DMS79 treated with DMSO at 0.1 percent for 48 hours (cell line): ENCODE measurements around the gene PUS1.
"Not testable (repeated sequence)": the region's sequence is repeated elsewhere in the genome, so short reads cannot be mapped to it uniquely, and the experiment has no call there.

Experiments used
- DNase-seq: peaks from one replicate; lab custom pipeline; 2025; lab: John Stamatoyannopoulos, UW

PUS1 gene

GRCh38 chr12:131959641-131960589 is 30.8 kb downstream of the PUS1 start:
- no peak for DNase-seq

GRCh38 chr12:131960590-131961325 is 31.7 kb downstream of the PUS1 start:
- not testable (repeated sequence) for DNase-seq

- DNase-seq: not testable (repeated sequence)
Measured at GRCh38 chr12:131961328-131961727, 32.3 kb downstream of the PUS1 start.

GRCh38 chr12:131962069-131962468 is 33.0 kb downstream of the PUS1 start:
- DNase-seq: no peak

- no peak for DNase-seq
Measured at GRCh38 chr12:131963381-131963780, 34.3 kb downstream of the PUS1 start.

DNA sequence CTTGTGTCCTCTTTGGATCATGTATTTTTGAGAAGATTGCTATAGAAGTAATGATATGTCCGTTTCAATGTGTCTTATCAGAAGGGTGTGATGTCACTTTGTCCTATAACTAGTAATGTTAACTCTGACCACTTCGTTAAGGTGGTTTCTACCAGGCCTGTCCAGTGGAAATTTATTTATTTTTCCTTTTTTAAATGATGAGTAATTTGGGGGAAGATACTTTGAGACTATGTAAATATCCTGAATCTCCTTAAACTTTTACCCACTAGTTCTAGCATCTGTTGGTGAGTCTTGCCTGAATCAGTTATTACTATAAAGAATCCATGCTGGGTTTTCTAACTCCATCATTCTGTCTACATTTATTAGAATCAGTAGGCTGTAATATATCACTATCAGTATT is 36.0 kb downstream of the PUS1 start:
- DNase-seq: no peak

- DNase-seq: no peak
Measured at GRCh38 chr12:131971226-131971625, 42.1 kb downstream of the PUS1 start.

DNA sequence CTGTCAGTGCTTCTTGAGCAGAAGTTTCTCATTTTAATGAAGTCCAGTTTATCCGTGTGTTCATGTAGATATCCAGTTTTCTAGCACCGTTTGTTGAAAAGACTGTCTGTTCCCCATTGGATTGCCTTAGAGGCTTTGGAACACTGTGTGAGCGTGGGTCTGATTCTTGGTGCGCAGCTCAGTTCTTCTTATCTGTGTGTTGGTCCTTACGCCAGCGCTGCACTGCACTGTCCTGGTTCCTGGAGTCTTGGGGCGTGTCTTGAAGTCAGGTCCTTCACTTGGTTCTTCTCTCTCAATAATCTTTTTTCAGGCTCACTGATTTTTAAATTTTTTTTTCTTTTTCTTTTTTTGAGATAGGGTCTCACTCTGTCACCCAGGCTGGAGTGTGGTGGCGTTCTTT is 46.2 kb downstream of the PUS1 start:
- no peak for DNase-seq

GRCh38 chr12:131979606-131980005 is 50.5 kb downstream of the PUS1 start:
- no peak for DNase-seq

- DNase-seq: no peak
Measured at GRCh38 chr12:131980263-131980662, 51.2 kb downstream of the PUS1 start.

- DNase-seq: no peak
Measured at GRCh38 chr12:131981388-131981787, 52.3 kb downstream of the PUS1 start.

DNA sequence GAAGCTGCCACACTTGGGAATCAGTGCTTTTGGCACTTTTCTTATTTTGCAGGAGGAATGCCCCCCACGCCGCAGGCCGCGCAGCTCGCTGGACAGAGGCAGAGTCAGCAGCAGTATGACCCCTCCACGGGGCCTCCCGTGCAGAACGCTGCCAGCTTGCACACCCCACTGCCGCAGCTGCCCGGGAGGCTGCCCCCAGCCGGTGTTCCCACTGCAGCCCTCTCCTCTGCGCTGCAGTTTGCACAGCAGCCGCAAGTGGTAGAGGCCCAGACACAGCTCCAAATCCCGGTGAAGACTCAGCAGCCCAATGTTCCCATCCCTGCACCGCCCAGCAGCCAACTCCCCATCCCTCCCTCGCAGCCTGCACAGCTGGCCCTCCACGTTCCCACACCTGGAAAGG is 53.0 kb downstream of the PUS1 start:
- no peak for DNase-seq

GRCh38 chr12:131983026-131983425 is 54.0 kb downstream of the PUS1 start:
- no peak for DNase-seq

DNA sequence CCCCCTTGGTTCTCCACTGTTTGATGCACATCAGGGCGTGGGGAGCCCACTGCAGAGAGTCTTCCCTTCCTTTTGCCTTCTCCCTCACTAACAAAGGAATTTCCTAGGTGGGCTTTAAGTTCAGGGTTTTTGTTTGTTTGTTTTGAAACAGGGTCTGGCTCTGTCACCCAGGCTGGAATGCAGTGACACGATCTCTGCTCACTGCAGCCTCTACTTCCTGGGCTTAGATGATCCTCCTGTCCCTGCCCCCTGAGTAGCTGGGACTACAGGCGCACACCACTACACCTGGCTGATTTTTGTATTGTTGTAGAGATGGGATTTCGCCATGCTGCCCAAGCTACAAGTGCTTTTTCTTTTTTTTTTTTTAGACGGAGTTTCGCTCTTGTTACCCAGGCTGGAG is 54.5 kb downstream of the PUS1 start:
- DNase-seq: no peak

DNA sequence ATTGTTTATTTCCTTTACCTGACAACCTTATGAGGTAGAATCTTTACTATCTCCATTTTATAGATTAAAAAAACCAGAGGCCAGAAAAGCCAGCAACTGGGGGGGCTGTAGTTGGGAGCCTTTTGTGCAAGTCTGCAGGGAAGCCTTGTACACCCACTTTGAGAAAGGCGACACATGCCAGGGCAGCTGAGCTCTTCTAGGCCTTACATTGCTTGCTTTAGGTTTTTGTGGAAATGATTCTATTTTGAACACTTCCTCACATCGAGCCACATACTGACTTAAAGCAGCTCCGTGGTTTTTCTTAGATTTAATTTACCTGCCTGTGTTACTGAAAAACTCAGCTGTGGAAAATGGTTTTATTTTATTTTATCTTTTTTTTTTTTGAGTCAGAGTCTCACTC is 55.3 kb downstream of the PUS1 start:
- DNase-seq: no peak

- not testable (repeated sequence) for DNase-seq
Measured at GRCh38 chr12:131985510-131985875, 56.4 kb downstream of the PUS1 start.

DNA sequence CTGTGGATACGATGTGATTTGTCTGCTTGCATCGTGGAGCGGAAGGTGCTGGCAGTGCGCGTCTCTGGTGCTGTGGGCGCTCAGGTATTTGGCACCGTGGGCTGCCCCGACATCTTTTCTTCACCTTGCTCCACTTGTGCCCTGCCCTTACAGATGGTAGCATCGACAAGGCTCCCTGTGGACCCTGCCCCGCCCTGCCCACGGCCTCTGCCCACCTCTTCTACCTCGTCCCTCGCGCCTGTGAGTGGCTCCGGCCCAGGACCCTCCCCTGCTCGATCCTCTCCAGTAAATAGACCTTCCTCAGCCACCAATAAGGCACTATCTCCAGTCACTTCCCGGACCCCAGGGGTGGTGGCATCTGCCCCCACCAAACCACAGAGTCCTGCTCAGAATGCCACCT is 57.3 kb downstream of the PUS1 start:
- DNase-seq: no peak

GRCh38 chr12:131986910-131987309 is 57.8 kb downstream of the PUS1 start:
- no peak for DNase-seq

DNA sequence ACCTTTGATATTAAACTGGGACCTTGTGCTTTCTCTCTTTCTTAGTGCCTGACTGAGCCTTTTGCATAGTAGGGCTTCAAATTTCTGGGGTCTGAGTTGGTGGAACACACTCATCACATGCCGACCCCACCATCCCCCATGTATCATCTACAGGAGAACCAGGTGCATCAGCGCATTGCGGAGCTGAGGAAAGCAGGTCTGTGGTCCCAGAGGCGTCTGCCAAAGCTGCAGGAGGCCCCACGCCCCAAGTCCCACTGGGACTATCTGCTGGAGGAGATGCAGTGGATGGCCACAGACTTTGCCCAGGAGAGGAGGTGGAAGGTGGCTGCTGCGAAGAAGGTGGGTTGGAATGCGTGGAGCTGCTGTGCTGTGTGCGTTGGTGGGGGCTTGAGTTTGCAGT is 58.5 kb downstream of the PUS1 start:
- no peak for DNase-seq

DNA sequence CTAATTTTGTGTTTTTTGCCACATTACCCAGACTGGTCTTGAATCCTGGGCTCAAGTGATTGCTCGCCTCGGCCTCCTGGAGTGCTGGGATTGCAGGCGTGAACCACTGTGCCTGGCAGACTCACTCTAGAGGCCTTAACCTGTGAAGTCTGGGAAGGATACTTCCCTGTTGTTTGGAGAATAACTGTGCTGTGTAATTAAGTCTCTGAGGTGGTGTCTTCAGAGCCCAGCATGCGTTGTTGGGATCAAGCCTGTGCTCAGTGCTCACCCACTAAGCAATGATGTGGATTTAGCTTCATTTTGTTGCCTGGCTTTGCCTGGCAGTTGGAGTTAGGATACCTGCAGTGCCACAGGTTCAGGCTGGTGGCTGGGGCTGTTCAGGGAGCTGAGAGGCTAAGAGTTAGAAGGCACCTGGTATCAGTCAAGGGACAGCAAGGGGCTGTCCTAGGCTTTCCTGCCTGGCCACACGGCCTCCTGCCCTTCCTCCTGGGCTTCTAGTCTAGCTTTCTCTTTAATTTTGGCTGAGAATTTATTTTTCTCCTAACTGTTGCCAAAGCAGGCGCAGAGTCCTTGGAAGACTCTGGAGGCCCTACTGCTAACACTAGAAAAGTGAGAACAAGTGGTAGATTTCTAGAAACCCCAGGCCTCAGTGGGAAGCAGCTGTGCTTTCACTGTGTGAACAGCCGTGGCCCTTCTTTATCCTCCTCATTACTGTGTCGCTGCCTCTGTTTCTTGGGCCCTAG is 59.1 kb downstream of the PUS1 start:
- no peak for DNase-seq

DNA sequence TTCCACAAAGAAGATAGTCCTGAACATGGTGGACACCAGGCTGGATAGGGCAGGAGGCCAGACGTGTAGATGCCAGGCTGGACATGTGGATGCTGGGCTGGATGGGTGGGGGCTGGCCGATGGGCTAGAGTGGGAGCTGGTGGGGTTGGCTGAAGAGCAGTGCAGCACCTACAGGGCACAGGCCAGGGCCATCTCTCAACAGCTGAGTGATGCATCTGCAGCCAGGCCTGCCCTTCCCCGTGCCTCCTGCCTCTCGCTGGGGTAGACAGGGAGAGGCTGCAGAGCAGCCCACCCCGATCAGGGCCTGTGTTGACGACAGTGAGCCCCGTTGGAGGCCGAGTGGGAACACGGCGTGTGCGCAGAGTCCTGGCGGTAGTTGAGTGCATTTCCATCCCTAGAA is 59.9 kb downstream of the PUS1 start:
- DNase-seq: no peak
